Neural progenitor cell (in vitro differentiated cells): ENCODE results near the gene CBLB. TPM values are rescaled to one million over a fixed set of nuclear protein-coding genes. Genes with fewer than 3 reads are reported as not detected.

Source experiments
- DNase-seq: peaks from one replicate; pipeline ENCODE4 v3.0.0-alpha.2; 2016; ENCODE audit warnings: low spot score
- H2AFZ ChIP-seq: fragments of 200-600 bp; sonication (generic); replicated peaks from 2 replicates; pipeline ENCODE4 v1.6.1; 2016; ENCODE audit warnings: antibody characterized with exemption
- H3F3A ChIP-seq: fragments of 200-600 bp; sonication (generic); 2 replicates; pipeline ENCODE4 v1.6.1; 2016; ENCODE audit warnings: antibody characterized with exemption, low read depth
- H3K27ac ChIP-seq: fragments of 200-600 bp; sonication (generic); 2 replicates; pipeline ENCODE4 v1.5.1; 2016; ENCODE audit warnings: mild to moderate bottlenecking
- H3K27me3 ChIP-seq: fragments of 200-600 bp; sonication (generic); 2 replicates; pipeline ENCODE4 v1.6.1; 2016; ENCODE audit warnings: mild to moderate bottlenecking, moderate library complexity
- H3K36me3 ChIP-seq: fragments of 200-600 bp; sonication (generic); 2 replicates; pipeline ENCODE4 v1.5.1; 2016
- H3K4me1 ChIP-seq: fragments of 200-600 bp; sonication (generic); 2 replicates; pipeline ENCODE4 v1.6.1; 2016; ENCODE audit warnings: mixed run types
- H3K4me2 ChIP-seq: fragments of 200-600 bp; sonication (generic); 2 replicates; pipeline ENCODE4 v1.6.1; 2016
- H3K4me3 ChIP-seq: fragments of 200-600 bp; sonication (generic); 2 replicates; pipeline ENCODE4 v1.5.1; 2016
- H3K79me2 ChIP-seq: fragments of 200-600 bp; sonication (generic); 2 replicates; pipeline ENCODE4 v1.6.1; 2016; ENCODE audit warnings: low read depth
- H3K9ac ChIP-seq: fragments of 200-600 bp; sonication (generic); 2 replicates; pipeline ENCODE4 v1.6.1; 2016
- H3K9me3 ChIP-seq: fragments of 200-600 bp; sonication (generic); 2 replicates; pipeline ENCODE4 v1.5.1; 2016; ENCODE audit warnings: low read depth
- H4K20me1 ChIP-seq: fragments of 200-600 bp; sonication (generic); 2 replicates; pipeline ENCODE4 v1.6.1; 2016; ENCODE audit warnings: low read depth
- H3K27ac Mint-ChIP-seq: 3 replicates; pipeline ENCODE4 v1.8.0; 2021; ENCODE audit warnings: mixed read lengths
- H3K27me3 Mint-ChIP-seq: 2 replicates; pipeline ENCODE4 v1.8.0; 2022; ENCODE audit warnings: low read depth, mild to moderate bottlenecking, inconsistent platforms, moderate library complexity, mixed read lengths; ENCODE audit not compliant: insufficient read depth
- H3K36me3 Mint-ChIP-seq: 3 replicates; pipeline ENCODE4 v1.8.0; 2021; ENCODE audit warnings: mixed read lengths
- H3K4me1 Mint-ChIP-seq: 3 replicates; pipeline ENCODE4 v1.8.0; 2021; ENCODE audit warnings: mixed read lengths
- H3K4me3 Mint-ChIP-seq: 3 replicates; pipeline ENCODE4 v1.8.0; 2021; ENCODE audit warnings: mild to moderate bottlenecking, moderate library complexity, mixed read lengths
- H3K9me3 Mint-ChIP-seq: 3 replicates; pipeline ENCODE4 v1.8.0; 2020; ENCODE audit warnings: mixed read lengths
- EZH2 ChIP-seq: fragments of 200-600 bp; sonication (generic); IDR thresholded peaks from 2 replicates; pipeline ENCODE4 v1.6.1; 2017; ENCODE audit warnings: antibody characterized with exemption, mild to moderate bottlenecking, moderate library complexity
- EZH2phosphoT487 ChIP-seq: fragments of 200-600 bp; sonication (generic); IDR thresholded peaks from 2 replicates; pipeline ENCODE4 v1.6.1; 2017; ENCODE audit warnings: antibody characterized with exemption
- total RNA-seq: library from RNA; depleted of rRNA; stranded (reverse); fragments of >200 nt; gene quantifications from 2 replicates; pipeline ENCODE4 v1.2.3, GENCODE V29; 2015; ENCODE audit warnings: low replicate concordance
- TF ChIP-seq, protein P1 (sequence below): fragments of 200-600 bp; sonication (generic); IDR thresholded peaks from 2 replicates; pipeline ENCODE4 v1.5.1; 2017; ENCODE audit warnings: antibody characterized with exemption, mild to moderate bottlenecking

Gene CBLB
- total RNA-seq, 1 donor from 2014 or later, result 105 TPM

GRCh38 chr3:105765308-105765639 is 103.5 kb downstream of the CBLB start:
- no peak for TF ChIP-seq EZH2phosphoT487
- TF ChIP-seq EZH2, result no peak
- TF ChIP-seq, protein P1, sequence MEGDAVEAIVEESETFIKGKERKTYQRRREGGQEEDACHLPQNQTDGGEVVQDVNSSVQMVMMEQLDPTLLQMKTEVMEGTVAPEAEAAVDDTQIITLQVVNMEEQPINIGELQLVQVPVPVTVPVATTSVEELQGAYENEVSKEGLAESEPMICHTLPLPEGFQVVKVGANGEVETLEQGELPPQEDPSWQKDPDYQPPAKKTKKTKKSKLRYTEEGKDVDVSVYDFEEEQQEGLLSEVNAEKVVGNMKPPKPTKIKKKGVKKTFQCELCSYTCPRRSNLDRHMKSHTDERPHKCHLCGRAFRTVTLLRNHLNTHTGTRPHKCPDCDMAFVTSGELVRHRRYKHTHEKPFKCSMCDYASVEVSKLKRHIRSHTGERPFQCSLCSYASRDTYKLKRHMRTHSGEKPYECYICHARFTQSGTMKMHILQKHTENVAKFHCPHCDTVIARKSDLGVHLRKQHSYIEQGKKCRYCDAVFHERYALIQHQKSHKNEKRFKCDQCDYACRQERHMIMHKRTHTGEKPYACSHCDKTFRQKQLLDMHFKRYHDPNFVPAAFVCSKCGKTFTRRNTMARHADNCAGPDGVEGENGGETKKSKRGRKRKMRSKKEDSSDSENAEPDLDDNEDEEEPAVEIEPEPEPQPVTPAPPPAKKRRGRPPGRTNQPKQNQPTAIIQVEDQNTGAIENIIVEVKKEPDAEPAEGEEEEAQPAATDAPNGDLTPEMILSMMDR, result no peak
- Histone ChIP-seq H3F3A (no peaks in the 10 kb centered on the region), H3K4me1 (no peaks in the 10 kb centered on the region), H3K79me2 (peaks cover 68% of the 10 kb centered on the region), H3K9me3 (no peaks in the 10 kb centered on the region), H3K27me3 (no peaks in the 10 kb centered on the region), H3K4me3 (no peak overlapping the region), H4K20me1 (no peaks in the 10 kb centered on the region), H3K36me3 (no peaks in the 10 kb centered on the region), H3K4me2 (no peak overlapping the region), H3K27ac (no peak overlapping the region), H2AFZ (no peak overlapping the region), H3K9ac (no peak overlapping the region)
- DNase-seq, result no peak
- Mint-ChIP-seq H3K9me3 (peaks cover 23% of the 10 kb centered on the region), H3K36me3 (peaks cover 47% of the 10 kb centered on the region), H3K27me3 (peaks cover 2% of the 10 kb centered on the region), H3K4me3 (no peak overlapping the region), H3K27ac (no peak overlapping the region), H3K4me1 (no peaks in the 10 kb centered on the region)

DNA sequence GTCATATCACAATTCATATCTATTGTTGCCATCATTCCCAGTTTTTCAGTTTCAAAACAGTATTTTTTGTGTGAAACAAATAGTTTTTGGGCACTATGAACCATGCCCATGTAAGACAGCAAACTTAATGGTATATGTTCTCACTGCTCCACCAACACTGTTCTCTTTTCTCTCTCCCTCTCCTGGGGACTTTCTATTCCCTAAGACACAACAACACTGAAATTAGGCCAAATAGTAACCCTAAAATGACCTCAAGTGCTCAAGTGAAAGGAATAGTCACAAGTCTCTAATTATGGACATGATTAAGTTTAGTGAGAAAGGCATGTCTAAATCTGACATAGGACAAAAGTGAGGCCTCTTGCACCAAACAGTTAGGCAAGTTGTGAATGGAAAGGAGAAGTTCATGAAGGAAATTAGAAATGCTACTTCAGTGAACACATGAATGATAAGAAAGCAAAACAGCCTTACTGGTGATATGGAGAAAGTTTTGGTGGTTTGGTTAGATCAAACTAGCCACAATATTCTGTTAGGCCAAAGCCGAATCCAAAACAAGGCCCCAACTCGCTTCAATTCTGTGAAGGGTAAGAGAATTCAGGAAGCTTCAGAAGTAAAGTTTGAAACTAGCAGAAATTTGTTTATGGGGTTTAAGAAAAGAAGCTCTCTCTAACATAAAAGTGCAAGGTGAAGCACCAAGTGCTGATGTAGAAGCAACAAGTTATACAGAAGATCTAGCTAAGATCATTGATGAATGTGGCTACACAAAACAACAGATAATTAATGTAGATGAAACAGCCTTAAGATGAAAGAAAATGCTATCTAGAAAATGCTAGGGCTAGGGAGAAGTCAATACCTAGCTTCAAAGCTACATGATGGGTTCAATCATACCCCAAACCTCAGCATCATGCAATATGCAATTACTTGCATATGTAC is 104.2 kb downstream of the CBLB start:
- Histone ChIP-seq H3F3A (no peaks in the 10 kb centered on the region), H3K36me3 (no peaks in the 10 kb centered on the region), H3K27me3 (no peaks in the 10 kb centered on the region), H3K4me2 (no peak overlapping the region), H3K4me3 (no peak overlapping the region), H4K20me1 (no peaks in the 10 kb centered on the region), H3K4me1 (no peaks in the 10 kb centered on the region), H3K9me3 (no peaks in the 10 kb centered on the region), H3K27ac (no peak overlapping the region), H3K79me2 (peaks cover 66% of the 10 kb centered on the region), H2AFZ (no peak overlapping the region), H3K9ac (no peak overlapping the region)
- no peak overlapping the region for H3K4me3 Mint-ChIP-seq
- peaks cover 48% of the 10 kb centered on the region for H3K36me3 Mint-ChIP-seq
- no peak for TF ChIP-seq EZH2
- TF ChIP-seq EZH2phosphoT487, result no peak
- TF ChIP-seq, protein P1, result no peak
- H3K27me3 Mint-ChIP-seq, result peaks cover 2% of the 10 kb centered on the region
- H3K4me1 Mint-ChIP-seq, result no peaks in the 10 kb centered on the region
- DNase-seq, result no peak
- H3K27ac Mint-ChIP-seq, result no peak overlapping the region
- peaks cover 23% of the 10 kb centered on the region for H3K9me3 Mint-ChIP-seq

GRCh38 chr3:105763659-105764036 is 105.2 kb downstream of the CBLB start:
- Mint-ChIP-seq H3K4me1 (no peaks in the 10 kb centered on the region), H3K27ac (no peak overlapping the region), H3K9me3 (peaks cover 23% of the 10 kb centered on the region), H3K4me3 (no peak overlapping the region), H3K27me3 (no peaks in the 10 kb centered on the region), H3K36me3 (peaks cover 49% of the 10 kb centered on the region)
- no peaks in the 10 kb centered on the region for H3K36me3 ChIP-seq
- H3F3A ChIP-seq, result no peaks in the 10 kb centered on the region
- no peak for DNase-seq
- no peak for TF ChIP-seq EZH2
- no peak for TF ChIP-seq EZH2phosphoT487
- TF ChIP-seq, protein P1, result no peak
- no peak overlapping the region for H3K4me2 ChIP-seq
- H3K4me3 ChIP-seq, result no peak overlapping the region
- H2AFZ ChIP-seq, result no peak overlapping the region
- H4K20me1 ChIP-seq, result no peaks in the 10 kb centered on the region
- H3K9ac ChIP-seq, result no peak overlapping the region
- H3K27ac ChIP-seq, result no peak overlapping the region
- no peaks in the 10 kb centered on the region for H3K9me3 ChIP-seq
- no peaks in the 10 kb centered on the region for H3K27me3 ChIP-seq
- peaks cover 57% of the 10 kb centered on the region for H3K79me2 ChIP-seq
- no peaks in the 10 kb centered on the region for H3K4me1 ChIP-seq
